Mesendoderm (in vitro differentiated cells): ENCODE data around the gene APOBEC4.
"Not testable (repeated sequence)": the region's sequence is repeated elsewhere in the genome, so short reads cannot be mapped to it uniquely, and the experiment has no call there.

Source experiments
- DNase-seq: peaks from one replicate; pipeline ENCODE4 v3.0.0; 2013
- H2AK5ac ChIP-seq: 2 replicates; pipeline ENCODE4 v1.6.1; 2013; ENCODE audit warnings: low read length, inconsistent platforms
- H2BK120ac ChIP-seq: 2 replicates; pipeline ENCODE4 v1.6.1; 2013; ENCODE audit warnings: low read depth, mild to moderate bottlenecking, low read length, moderate library complexity, mixed read lengths
- H2BK15ac ChIP-seq: replicated peaks from 2 replicates; pipeline ENCODE4 v1.6.1; 2013; ENCODE audit warnings: low read depth, mild to moderate bottlenecking, moderate library complexity
- H2BK5ac ChIP-seq: 2 replicates; pipeline ENCODE4 v1.6.1; 2013; ENCODE audit warnings: low read length, inconsistent platforms
- H3K18ac ChIP-seq: 2 replicates; pipeline ENCODE4 v1.6.1; 2013; ENCODE audit warnings: mild to moderate bottlenecking, low read length, mixed read lengths
- H3K23ac ChIP-seq: one replicate; pipeline ENCODE4 v1.6.1; 2013; ENCODE audit warnings: low read length
- H3K27ac ChIP-seq: 2 replicates; pipeline ENCODE4 v1.5.1; 2013; ENCODE audit warnings: low read depth, mild to moderate bottlenecking, inconsistent platforms, low read length, moderate library complexity
- H3K27me3 ChIP-seq: 2 replicates; pipeline ENCODE4 v1.6.1; 2013; ENCODE audit warnings: low read length, control low read depth, mild to moderate bottlenecking, inconsistent platforms; ENCODE audit not compliant: insufficient read depth, poor library complexity
- H3K36me3 ChIP-seq: 2 replicates; pipeline ENCODE4 v1.6.1; 2013; ENCODE audit warnings: low read length, inconsistent platforms; ENCODE audit not compliant: control insufficient read depth, insufficient read depth
- H3K4ac ChIP-seq: one replicate; pipeline ENCODE4 v1.6.1; 2013; ENCODE audit warnings: low read depth, mild to moderate bottlenecking, low read length, moderate library complexity
- H3K4me1 ChIP-seq: 2 replicates; pipeline ENCODE4 v1.6.1; 2013; ENCODE audit warnings: low read depth, low read length, inconsistent platforms; ENCODE audit not compliant: control insufficient read depth
- H3K4me2 ChIP-seq: 2 replicates; pipeline ENCODE4 v1.6.1; 2013; ENCODE audit warnings: low read length
- H3K4me3 ChIP-seq: 2 replicates; pipeline ENCODE4 v1.5.1; 2013; ENCODE audit warnings: mild to moderate bottlenecking, low read length
- H3K56ac ChIP-seq: one replicate; pipeline ENCODE4 v1.6.1; 2013; ENCODE audit warnings: low read length
- H3K79me1 ChIP-seq: 2 replicates; pipeline ENCODE4 v1.6.1; 2013; ENCODE audit warnings: low read length, inconsistent platforms
- H3K79me2 ChIP-seq: 2 replicates; pipeline ENCODE4 v1.6.1; 2013; ENCODE audit warnings: mild to moderate bottlenecking, low read length; ENCODE audit not compliant: control insufficient read depth, insufficient read depth
- H3K9ac ChIP-seq: 2 replicates; pipeline ENCODE4 v1.6.1; 2013; ENCODE audit warnings: low read length, inconsistent platforms
- H4K5ac ChIP-seq: one replicate; pipeline ENCODE4 v1.6.1; 2013; ENCODE audit warnings: low read length
- H4K8ac ChIP-seq: one replicate; pipeline ENCODE4 v1.6.1; 2013; ENCODE audit warnings: low read depth, mild to moderate bottlenecking, control low read depth, low read length, moderate library complexity
- WGBS: extraction: QIAGEN DNeasy Blood & Tissue Kit; methylation state at CpG from one replicate; pipeline ENCODE4 v1.1.7; 2013; ENCODE audit warnings: low lambda C conversion rate, missing lambda C conversion rate; ENCODE audit not compliant: insufficient coverage; ENCODE audit errors: extremely low coverage; 5-methylcytosine and 5-hydroxymethylcytosine counted together

The APOBEC4 gene

DNA sequence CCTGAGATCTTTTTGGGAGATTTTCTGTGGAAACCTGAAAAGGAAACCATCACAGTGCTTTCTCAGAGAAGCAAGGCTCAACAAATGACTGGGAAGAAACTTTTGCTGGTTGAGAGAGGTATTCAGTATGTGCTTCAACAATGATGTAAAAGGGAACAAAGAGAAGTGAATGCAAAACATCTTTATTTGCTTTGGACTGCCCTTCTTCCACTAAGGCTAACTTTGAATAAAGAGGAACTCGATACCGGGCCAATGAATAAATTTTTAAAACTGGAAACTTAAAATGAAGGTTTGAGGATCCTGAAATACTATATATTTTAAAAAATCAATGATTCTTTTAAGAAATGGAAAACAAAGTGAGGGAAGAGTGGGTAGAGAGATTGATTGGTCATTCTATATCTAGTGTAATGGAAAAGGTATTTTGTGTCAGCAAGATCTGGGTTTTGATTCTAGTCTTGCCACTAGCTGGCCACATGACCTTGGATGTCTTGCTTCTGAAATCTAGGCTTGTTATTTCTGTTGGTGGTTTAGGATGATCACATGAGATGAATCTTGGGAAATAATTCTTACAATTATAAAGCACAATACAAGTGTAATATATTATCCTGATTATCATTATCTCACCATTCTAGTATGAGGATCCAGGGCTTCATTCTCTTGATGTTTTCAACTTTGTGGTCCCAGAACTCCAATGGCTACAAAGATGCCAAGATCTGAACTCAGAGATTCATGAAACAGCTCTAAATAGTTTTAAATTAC, 34.6 kb upstream of the APOBEC4 start:
- H3K27me3 ChIP-seq, result no peaks in the 10 kb centered on the region
- H3K9ac ChIP-seq, result no peak overlapping the region
- H2AK5ac ChIP-seq, result no peak overlapping the region
- no peak overlapping the region for H3K56ac ChIP-seq
- no peak overlapping the region for H3K27ac ChIP-seq
- H3K23ac ChIP-seq, result no peak overlapping the region
- no peak overlapping the region for H2BK120ac ChIP-seq
- no peaks in the 10 kb centered on the region for H3K79me1 ChIP-seq
- no peak overlapping the region for H2BK15ac ChIP-seq
- WGBS, result no CpG with 5 or more reads among the region's 2 CpGs
- no peak overlapping the region for H3K4ac ChIP-seq
- no peak overlapping the region for H4K8ac ChIP-seq
- H3K4me3 ChIP-seq, result no peak overlapping the region
- no peaks in the 10 kb centered on the region for H3K36me3 ChIP-seq
- no peak overlapping the region for H4K5ac ChIP-seq
- H3K4me1 ChIP-seq, result no peaks in the 10 kb centered on the region
- DNase-seq, result no peak
- no peak overlapping the region for H3K4me2 ChIP-seq
- no peak overlapping the region for H3K18ac ChIP-seq
- H3K79me2 ChIP-seq, result no peaks in the 10 kb centered on the region
- no peak overlapping the region for H2BK5ac ChIP-seq

- Histone ChIP-seq H2BK120ac (no peak overlapping the region), H3K23ac (no peak overlapping the region), H3K27me3 (no peaks in the 10 kb centered on the region), H3K18ac (no peak overlapping the region), H3K36me3 (no peaks in the 10 kb centered on the region), H3K4me1 (no peaks in the 10 kb centered on the region), H3K56ac (no peak overlapping the region), H2AK5ac (no peak overlapping the region), H3K79me2 (no peaks in the 10 kb centered on the region), H3K79me1 (no peaks in the 10 kb centered on the region), H3K4me3 (no peak overlapping the region), H3K4ac (no peak overlapping the region), H2BK5ac (no peak overlapping the region), H3K27ac (no peak overlapping the region), H4K5ac (no peak overlapping the region), H4K8ac (no peak overlapping the region), H2BK15ac (no peak overlapping the region), H3K9ac (no peak overlapping the region), H3K4me2 (no peak overlapping the region)
- no peak for DNase-seq
Measured at GRCh38 chr1:183686229-183686628, 33.1 kb upstream of the APOBEC4 start.

DNA sequence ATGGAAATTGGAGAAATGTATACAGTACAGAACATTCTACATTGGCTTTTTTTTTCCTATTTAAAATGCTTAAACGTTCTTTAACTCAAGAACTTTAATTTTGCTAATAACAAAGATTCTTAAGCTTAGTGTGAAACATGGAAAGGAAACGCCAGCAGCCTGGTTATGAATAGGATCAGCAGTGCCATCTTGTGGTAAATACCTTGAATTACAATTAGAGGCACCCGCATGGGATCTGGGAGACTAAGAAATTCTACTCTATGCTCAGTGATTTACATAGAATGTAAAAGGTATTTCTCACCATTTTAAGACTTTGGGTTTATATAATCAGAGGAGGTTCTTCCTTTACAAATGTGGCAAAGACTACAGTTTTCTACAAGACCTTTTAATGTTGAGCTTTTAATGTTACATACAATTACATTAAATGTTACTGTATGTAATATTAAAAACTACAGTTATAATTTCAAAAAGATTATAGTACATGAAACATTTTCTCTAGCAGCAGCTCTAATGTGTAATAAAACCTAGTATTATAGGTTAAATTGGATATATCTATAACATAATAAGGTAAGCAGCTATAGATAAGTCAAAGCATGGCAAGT, 32.1 kb upstream of the APOBEC4 start:
- no peaks in the 10 kb centered on the region for H3K79me1 ChIP-seq
- H3K4me3 ChIP-seq, result no peak overlapping the region
- H2AK5ac ChIP-seq, result no peak overlapping the region
- H3K23ac ChIP-seq, result no peak overlapping the region
- no peak overlapping the region for H3K27ac ChIP-seq
- no peak overlapping the region for H2BK5ac ChIP-seq
- H3K27me3 ChIP-seq, result no peaks in the 10 kb centered on the region
- H3K79me2 ChIP-seq, result no peaks in the 10 kb centered on the region
- H3K4me2 ChIP-seq, result no peak overlapping the region
- no peaks in the 10 kb centered on the region for H3K36me3 ChIP-seq
- no peaks in the 10 kb centered on the region for H3K4me1 ChIP-seq
- no peak overlapping the region for H3K56ac ChIP-seq
- no peak overlapping the region for H2BK15ac ChIP-seq
- H3K9ac ChIP-seq, result no peak overlapping the region
- peak; percentile 87 for DNase-seq
- no peak overlapping the region for H4K8ac ChIP-seq
- no peak overlapping the region for H3K18ac ChIP-seq
- no CpG with 5 or more reads among the region's 3 CpGs for WGBS
- no peak overlapping the region for H4K5ac ChIP-seq
- H2BK120ac ChIP-seq, result no peak overlapping the region
- H3K4ac ChIP-seq, result no peak overlapping the region

DNA sequence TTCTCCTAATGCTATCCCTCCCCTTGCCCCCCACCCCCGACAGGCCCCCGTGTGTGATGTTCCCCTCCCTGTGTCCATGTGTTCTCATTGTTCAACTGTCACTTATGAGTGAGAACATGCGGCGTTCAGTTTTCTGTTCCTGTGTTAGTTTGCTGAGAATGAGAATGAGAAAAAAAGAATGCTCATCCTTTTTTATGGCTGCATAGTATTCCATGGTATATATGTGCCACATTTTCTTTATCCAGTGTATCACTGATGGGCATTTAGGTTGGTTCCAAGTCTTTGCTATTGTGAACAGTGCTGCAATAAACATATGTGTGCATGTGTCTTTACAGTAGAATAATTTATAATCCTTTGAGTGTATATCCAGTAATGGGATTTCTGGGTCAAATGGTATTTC, 26.2 kb upstream of the APOBEC4 start:
- not testable (repeated sequence) for H3K79me1 ChIP-seq, H2BK15ac ChIP-seq, H2AK5ac ChIP-seq, H2BK5ac ChIP-seq, H3K9ac ChIP-seq, H2BK120ac ChIP-seq, DNase-seq, H3K23ac ChIP-seq, H3K4me1 ChIP-seq, H3K4me3 ChIP-seq, H3K27me3 ChIP-seq, H3K18ac ChIP-seq, H3K79me2 ChIP-seq, H4K8ac ChIP-seq, H4K5ac ChIP-seq, H3K56ac ChIP-seq, H3K4me2 ChIP-seq, H3K4ac ChIP-seq, H3K27ac ChIP-seq, H3K36me3 ChIP-seq
- WGBS, result no CpG with 5 or more reads among the region's 4 CpGs

DNA sequence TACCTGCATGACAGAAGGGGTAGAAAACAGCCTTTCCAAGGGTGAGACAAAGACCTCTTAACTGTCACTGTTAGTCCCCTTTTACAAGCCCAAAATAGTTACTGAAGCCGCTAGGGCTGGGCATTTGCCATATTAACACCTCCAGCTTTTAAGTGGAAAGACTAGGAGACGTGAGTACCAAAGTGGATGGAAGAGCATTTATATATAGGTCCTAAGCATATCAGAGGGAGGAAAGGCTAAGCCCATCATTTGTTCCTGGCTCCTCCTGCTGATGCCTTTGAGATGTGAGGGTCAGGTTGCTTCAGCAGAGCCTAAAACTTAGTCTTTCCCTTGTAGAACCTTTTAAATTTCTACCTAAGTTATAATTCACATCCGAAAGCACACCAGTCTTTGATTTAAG, 25.7 kb upstream of the APOBEC4 start:
- no peak overlapping the region for H3K27ac ChIP-seq
- H4K8ac ChIP-seq, result no peak overlapping the region
- no peak overlapping the region for H3K18ac ChIP-seq
- no peak overlapping the region for H2BK5ac ChIP-seq
- H3K79me1 ChIP-seq, result no peaks in the 10 kb centered on the region
- H3K36me3 ChIP-seq, result no peaks in the 10 kb centered on the region
- H2BK120ac ChIP-seq, result no peak overlapping the region
- H3K56ac ChIP-seq, result no peak overlapping the region
- no peak for DNase-seq
- H3K79me2 ChIP-seq, result no peaks in the 10 kb centered on the region
- H2AK5ac ChIP-seq, result no peak overlapping the region
- WGBS, result no CpG with 5 or more reads among the region's 3 CpGs
- H3K9ac ChIP-seq, result no peak overlapping the region
- H3K27me3 ChIP-seq, result no peaks in the 10 kb centered on the region
- no peak overlapping the region for H4K5ac ChIP-seq
- H3K4me3 ChIP-seq, result no peak overlapping the region
- no peak overlapping the region for H3K4me2 ChIP-seq
- H2BK15ac ChIP-seq, result no peak overlapping the region
- no peak overlapping the region for H3K4ac ChIP-seq
- H3K4me1 ChIP-seq, result no peaks in the 10 kb centered on the region
- no peak overlapping the region for H3K23ac ChIP-seq
